Naive thymus-derived CD4-positive, alpha-beta T cell (primary cell): ENCODE measurements around the gene HMX1. TPM values are rescaled to one million over a fixed set of nuclear protein-coding genes. Genes with fewer than 3 reads are reported as not detected.
A peak's percentile ranks its signal among the peaks of the same experiment; 100 is the strongest.

ENCODE experiments used
- ATAC-seq: fragments of 150-1000 bp; cut with Tn5 transposase; 2 replicates; pipeline ENCODE4 v1.10.0; 2021; ENCODE audit warnings: mild to moderate bottlenecking, moderate library complexity
- CTCF ChIA-PET: fragments of 350-600 bp; sonication (Branson Sonifier 250); formaldehyde crosslinking; loops from one replicate; lab custom pipeline; 2021; ENCODE audit warnings: antibody characterized with exemption; lab: Charles Lee
- POLR2A ChIA-PET: fragments of 350-600 bp; sonication (Branson Sonifier 250); formaldehyde crosslinking; loops from one replicate; lab custom pipeline; 2021; ENCODE audit warnings: antibody characterized with exemption, inconsistent platforms; lab: Charles Lee
- DNase-seq, 9 donors: peaks; one replicate each; pipeline versions ENCODE4 v3.0.0 to v3.0.0-alpha.2; 2020 to 2022; ENCODE audit warnings: mixed read lengths in 1 of 9
- H3K27ac ChIP-seq: one replicate; pipeline ENCODE4 v1.7.0; 2013; ENCODE audit warnings: mild to moderate bottlenecking, low read depth, low read length, moderate library complexity
- H3K27me3 ChIP-seq, 2 donors: one replicate each; pipeline ENCODE4 v1.7.0; 2013; ENCODE audit warnings: low read length in 2 of 2, mild to moderate bottlenecking in 2 of 2, moderate library complexity in 2 of 2; ENCODE audit not compliant: control insufficient read depth in 2 of 2, insufficient read depth in 2 of 2
- H3K36me3 ChIP-seq, 3 experiments: 1 replicate in 2 of 3; 2 replicates in 1 of 3; pipeline ENCODE4 v1.7.0; 2013; ENCODE audit warnings: low read length in 3 of 3, mild to moderate bottlenecking in 3 of 3, moderate library complexity in 1 of 3; ENCODE audit not compliant: insufficient read depth in 3 of 3, control insufficient read depth in 2 of 3
- H3K4me1 ChIP-seq, 2 donors: one replicate each; pipeline ENCODE4 v1.7.0; 2013; ENCODE audit warnings: low read length in 2 of 2, mild to moderate bottlenecking in 2 of 2, moderate library complexity in 1 of 2; ENCODE audit not compliant: control insufficient read depth in 2 of 2, insufficient read depth in 2 of 2
- H3K4me3 ChIP-seq: 2 replicates; pipeline ENCODE4 v1.7.0; 2013; ENCODE audit warnings: mild to moderate bottlenecking, low read length
- H3K9me3 ChIP-seq, 3 experiments: 1 replicate in 2 of 3; 2 replicates in 1 of 3; pipeline ENCODE4 v1.7.0; 2013; ENCODE audit warnings: low read length in 3 of 3; ENCODE audit not compliant: control insufficient read depth in 2 of 3
- H3K27ac Mint-ChIP-seq, 9 donors: one replicate each; pipeline ENCODE4 v1.8.0; 2020 to 2022; ENCODE audit warnings: mixed read lengths in 9 of 9, mild to moderate bottlenecking in 8 of 9, moderate library complexity in 5 of 9, inconsistent platforms in 2 of 9
- H3K27me3 Mint-ChIP-seq, 5 donors: one replicate each; pipeline ENCODE4 v1.8.0; 2021 to 2022; ENCODE audit warnings: mixed read lengths in 5 of 5, mild to moderate bottlenecking in 1 of 5
- H3K36me3 Mint-ChIP-seq, 5 donors: one replicate each; pipeline ENCODE4 v1.8.0; 2020 to 2022; ENCODE audit warnings: mixed read lengths in 5 of 5, mild to moderate bottlenecking in 3 of 5, inconsistent platforms in 1 of 5
- H3K4me1 Mint-ChIP-seq, 7 donors: one replicate each; pipeline ENCODE4 v1.8.0; 2020 to 2022; ENCODE audit warnings: mixed read lengths in 7 of 7, mild to moderate bottlenecking in 3 of 7, inconsistent platforms in 1 of 7
- H3K4me3 Mint-ChIP-seq, 10 donors: one replicate each; pipeline ENCODE4 v1.8.0; 2020 to 2022; ENCODE audit warnings: mild to moderate bottlenecking in 10 of 10, mixed read lengths in 10 of 10, moderate library complexity in 6 of 10, inconsistent platforms in 2 of 10
- H3K9me3 Mint-ChIP-seq, 11 donors: one replicate each; pipeline ENCODE4 v1.8.0; 2020 to 2022; ENCODE audit warnings: mixed read lengths in 11 of 11, mild to moderate bottlenecking in 4 of 11, inconsistent platforms in 1 of 11, moderate library complexity in 1 of 11
- intact Hi-C, 2 donors: fragments of 100-400 bp; cut with micrococcal nuclease; formaldehyde crosslinking; loops; one replicate each; pipeline ENCODE4 v1.15.1; 2023
- polyA plus RNA-seq, 2 donors: library from polyadenylated mRNA; unstranded; fragments of 300-500 nt; fragmentation: Illumina TruSeq; gene quantifications; one replicate each; pipeline ENCODE4 v1.2.3, GENCODE V29; 2021
- total RNA-seq, 6 experiments: library from RNA in 5 of 6; stranded (reverse) in 5 of 6; gene quantifications; 1 replicate in 5 of 6; 2 replicates in 1 of 6; pipeline ENCODE4 v1.2.3 and lab custom pipeline; 2021 to 2026

Gene HMX1
- total and polyA plus RNA-seq, 7 experiments from 2014 or later: not detected

- ChIA-PET POLR2A (no interaction called here), CTCF (no interaction called here)
- ATAC-seq: no peak
- peaks cover 35 to 72% (median 56%) of the 10 kb centered on the region in 5 donors for H3K27me3 Mint-ChIP-seq
- Histone ChIP-seq H3K4me3 (no peak overlapping the region), H3K36me3 (no peaks in the 10 kb centered on the region), H3K27ac (no peak overlapping the region), H3K4me1 (no peaks in the 10 kb centered on the region), H3K27me3 (peaks cover 0 to 11% of the 10 kb centered on the region in 2 donors), H3K9me3 (no peaks in the 10 kb centered on the region)
- peaks cover 0 to 1% (median 0%) of the 10 kb centered on the region in 5 donors for H3K36me3 Mint-ChIP-seq
- H3K27ac Mint-ChIP-seq: no peak overlapping the region
- no peak for DNase-seq
- H3K4me1 Mint-ChIP-seq: peaks cover 0 to 8% (median 3%) of the 10 kb centered on the region in 7 donors
- intact Hi-C loops: no loop called here
- no peak overlapping the region for H3K4me3 Mint-ChIP-seq
- peaks cover 0 to 1% (median 0%) of the 10 kb centered on the region in 11 donors for H3K9me3 Mint-ChIP-seq
These were observed 9.9 kb downstream of the HMX1 start for GRCh38 chr4:8861576-8862295.

GRCh38 chr4:8860892-8861575 lies 10.6 kb downstream of the HMX1 start:
- Mint-ChIP-seq H3K9me3 (peaks cover 0 to 1% (median 0%) of the 10 kb centered on the region in 11 donors), H3K36me3 (peaks cover 0 to 5% (median 0%) of the 10 kb centered on the region in 5 donors), H3K27me3 (peaks cover 35 to 72% (median 56%) of the 10 kb centered on the region in 5 donors), H3K4me1 (peaks cover 0 to 14% (median 8%) of the 10 kb centered on the region in 7 donors), H3K4me3 (no peak overlapping the region), H3K27ac (peak overlapping the region in 1 of 9 donors; percentile 55)
- H3K27ac ChIP-seq: no peak overlapping the region
- no peak for ATAC-seq
- peaks cover 0 to 11% of the 10 kb centered on the region in 2 donors for H3K27me3 ChIP-seq
- ChIA-PET POLR2A (no interaction called here), CTCF (no interaction called here)
- intact Hi-C loops: no loop called here
- H3K4me3 ChIP-seq: no peak overlapping the region
- DNase-seq: no peak
- H3K4me1 ChIP-seq: no peaks in the 10 kb centered on the region
- H3K9me3 ChIP-seq: no peaks in the 10 kb centered on the region
- H3K36me3 ChIP-seq: no peaks in the 10 kb centered on the region

- H3K27me3 Mint-ChIP-seq: peaks cover 40 to 75% (median 58%) of the 10 kb centered on the region in 5 donors
- Histone ChIP-seq H3K27me3 (peaks cover 0 to 11% of the 10 kb centered on the region in 2 donors), H3K9me3 (no peaks in the 10 kb centered on the region), H3K4me1 (no peaks in the 10 kb centered on the region), H3K27ac (no peak overlapping the region), H3K4me3 (no peak overlapping the region), H3K36me3 (no peaks in the 10 kb centered on the region)
- DNase-seq (no peak), ATAC-seq (no peak)
- H3K36me3 Mint-ChIP-seq: peaks cover 0 to 5% (median 0%) of the 10 kb centered on the region in 5 donors
- CTCF ChIA-PET: no interaction called here
- H3K4me3 Mint-ChIP-seq: peak overlapping the region in 1 of 10 donors; percentile 25
- POLR2A ChIA-PET: no interaction called here
- H3K9me3 Mint-ChIP-seq: peaks cover 0 to 1% (median 0%) of the 10 kb centered on the region in 11 donors
- H3K27ac Mint-ChIP-seq: peak overlapping the region in 1 of 9 donors; percentile 66
- peaks cover 0 to 16% (median 9%) of the 10 kb centered on the region in 7 donors for H3K4me1 Mint-ChIP-seq
- intact Hi-C loops: no loop called here
These were observed 11.3 kb downstream of the HMX1 start for GRCh38 chr4:8860096-8860891.

GRCh38 chr4:8859550-8860095 lies 12.0 kb downstream of the HMX1 start:
- no peak overlapping the region for H3K27ac ChIP-seq
- Mint-ChIP-seq H3K4me3 (peak overlapping the region in 1 of 10 donors; percentile 20), H3K27me3 (peaks cover 43 to 77% (median 58%) of the 10 kb centered on the region in 5 donors), H3K27ac (peak overlapping the region in 1 of 9 donors; percentile 76), H3K4me1 (peaks cover 0 to 16% (median 9%) of the 10 kb centered on the region in 7 donors), H3K36me3 (peaks cover 0 to 6% (median 0%) of the 10 kb centered on the region in 5 donors), H3K9me3 (peaks cover 0 to 1% (median 0%) of the 10 kb centered on the region in 11 donors)
- intact Hi-C loops: no loop called here
- peaks cover 0 to 11% of the 10 kb centered on the region in 2 donors for H3K27me3 ChIP-seq
- no peak for DNase-seq
- H3K4me3 ChIP-seq: no peak overlapping the region
- ChIA-PET POLR2A (no interaction called here), CTCF (no interaction called here)
- no peaks in the 10 kb centered on the region for H3K4me1 ChIP-seq
- no peak for ATAC-seq
- no peaks in the 10 kb centered on the region for H3K36me3 ChIP-seq
- no peaks in the 10 kb centered on the region for H3K9me3 ChIP-seq

GRCh38 chr4:8858701-8859210 lies 12.9 kb downstream of the HMX1 start:
- Mint-ChIP-seq H3K27me3 (peaks cover 40 to 74% (median 53%) of the 10 kb centered on the region in 5 donors), H3K9me3 (no peaks in the 10 kb centered on the region), H3K27ac (no peak overlapping the region), H3K4me3 (peak overlapping the region in 1 of 10 donors; percentile 63), H3K4me1 (peaks cover 0 to 16% (median 9%) of the 10 kb centered on the region in 7 donors), H3K36me3 (peaks cover 0 to 6% (median 0%) of the 10 kb centered on the region in 5 donors)
- CTCF ChIA-PET: no interaction called here
- DNase-seq (no peak), ATAC-seq (no peak)
- POLR2A ChIA-PET: no interaction called here
- H3K9me3 ChIP-seq: no peaks in the 10 kb centered on the region
- no peak overlapping the region for H3K27ac ChIP-seq
- no peak overlapping the region for H3K4me3 ChIP-seq
- H3K4me1 ChIP-seq: no peaks in the 10 kb centered on the region
- H3K36me3 ChIP-seq: no peaks in the 10 kb centered on the region
- H3K27me3 ChIP-seq: peaks cover 0 to 10% of the 10 kb centered on the region in 2 donors
- intact Hi-C loops: no loop called here
